ENCODE results near the gene IP6K2. TPM values are rescaled to one million over a fixed set of nuclear protein-coding genes. Genes with fewer than 3 reads are reported as not detected.
A peak's percentile ranks its signal among the peaks of the same experiment; 100 is the strongest.

The IP6K2 gene
- total and polyA plus RNA-seq, 10 of the 15 experiments (the other 5 are each of a cell fraction or from before 2014, with no cell fraction given): 25.8 to 95.9 (median 69.0) TPM

DNA sequence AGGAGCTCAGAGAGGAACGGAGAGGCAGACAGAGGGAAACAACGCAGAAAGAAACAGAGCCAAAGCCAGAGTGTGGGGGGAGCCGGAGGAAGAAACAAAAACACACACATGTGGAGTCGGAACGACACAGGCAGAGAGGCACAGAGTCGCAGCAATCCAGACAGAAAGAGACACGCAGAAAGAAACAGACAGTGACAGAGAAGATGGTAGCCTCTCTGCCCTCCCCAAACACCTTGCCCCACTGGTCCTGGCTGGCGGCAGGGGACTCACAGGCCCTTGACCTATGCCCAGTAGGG lies 33.0 kb downstream of the IP6K2 start:
- H3K27ac ChIP-seq (ENCODE audit: control insufficient read depth, insufficient read depth): peak overlapping the region; percentile 10; the same call in 1 of the 2 replicates
- peak overlapping the region; percentile 91 for H3K9ac ChIP-seq (ENCODE audit: control insufficient read depth, insufficient read depth, low read length)
- FAIRE-seq (no peak), DNase-seq (ENCODE audit: low read depth, low spot score) (no peak), ATAC-seq (no peak)
- H2AFZ ChIP-seq (ENCODE audit: control insufficient read depth, low read depth, low read length): no peak overlapping the region
- ChIA-PET CTCF (interaction anchor here (0.7 to 2.1 kb wide), 14 partner anchors 19 to 453 kb away, joined by 3 to 10 read pairs (median 4); partner anchors contain the start of genes CELSR3, IP6K2, QRICH1 and SLC26A6), POLR2A (interaction anchor here (0.8 to 1.4 kb wide), 2 partner anchors 14 to 338 kb away, joined by 3 read pairs; partner anchors contain the start of gene NDUFAF3), RAD21 (ENCODE audit: unreplicated experiment) (interaction anchor here (0.6 to 1.8 kb wide), 5 partner anchors 33 to 283 kb away, joined by 3 to 6 read pairs (median 4); partner anchors contain the start of gene IP6K2), SMC1A (ENCODE audit: uncharacterized antibody, unreplicated experiment) (interaction anchor here (0.8 to 1.5 kb wide), 6 partner anchors 21 to 283 kb away, joined by 3 to 4 read pairs (median 3); partner anchors contain the start of genes CELSR3 and SLC26A6)
- peak overlapping the region; percentile 79 for H3K4me2 ChIP-seq (ENCODE audit: control insufficient read depth, insufficient read depth)
- in situ Hi-C loops (cut with MboI): no loop called here
- peaks cover 15% of the 10 kb centered on the region for H3K4me1 ChIP-seq (ENCODE audit: control insufficient read depth, insufficient read depth, low read length)
- WGBS (ENCODE audit: insufficient coverage, insufficient replicate concordance, low lambda C conversion rate, missing lambda C conversion rate): 90% methylated on average over 8 of the region's 8 CpGs
- H3K79me2 ChIP-seq (ENCODE audit: control insufficient read depth, insufficient read depth, low read length): peaks cover 26% of the 10 kb centered on the region
- H3K36me3 ChIP-seq (ENCODE audit: control insufficient read depth in 2 of 2, insufficient read depth in 2 of 2, low read length in 1 of 2): peaks cover 21 to 30% of the 10 kb centered on the region in 2 experiments
- H4K20me1 ChIP-seq (ENCODE audit: control insufficient read depth, insufficient read depth): no peaks in the 10 kb centered on the region; the same call in 1 of the 2 replicates
- BruUV-seq (replicated peaks): no TSS peak
- H3K27me3 ChIP-seq (replicated peaks in 1 of 2; ENCODE audit: control insufficient read depth in 2 of 2, insufficient read depth in 2 of 2, low read length in 1 of 2): no peaks in the 10 kb centered on the region
- intact Hi-C loops (cut with micrococcal nuclease; ENCODE audit: unreplicated experiment): no loop called here
- H3K9me3 ChIP-seq (replicated peaks; ENCODE audit: control insufficient read depth, insufficient read depth, low read length): no peaks in the 10 kb centered on the region
- H3K4me3 ChIP-seq: peak overlapping the region; percentile 99
- TF ChIP-seq SKIL (IDR thresholded peaks at IDR 0.05; ENCODE audit: low read depth, poor library complexity, severe bottlenecking) (no peak), CBX5 (IDR thresholded peaks at IDR 0.05; ENCODE audit: low read depth) (no peak), MAX (IDR thresholded peaks at IDR 0.05; ENCODE audit: low read depth, low read length) (no peak), ZNF384 (IDR thresholded peaks at IDR 0.05; ENCODE audit: borderline replicate concordance, low read depth, low read length) (no peak), SPI1 (IDR thresholded peaks at IDR 0.05; ENCODE audit: borderline replicate concordance, insufficient read depth, low read depth, low read length) (no peak), NRF1 (conservative IDR thresholded peaks at IDR 0.05; ENCODE audit: low read depth, low read length) (no peak), NR2C2 (IDR thresholded peaks at IDR 0.05; ENCODE audit: borderline replicate concordance, control insufficient read depth, insufficient read length, low read depth) (no peak), STAT3 (IDR thresholded peaks at IDR 0.05; ENCODE audit: low read depth, low read length) (no peak), JUNB (IDR thresholded peaks at IDR 0.05) (no peak), ASH2L (IDR thresholded peaks at IDR 0.05; ENCODE audit: borderline replicate concordance, low read depth) (no peak), NFYB (IDR thresholded peaks at IDR 0.05; ENCODE audit: insufficient read depth, low read depth, low read length) (no peak), TAF1 (IDR thresholded peaks at IDR 0.05; ENCODE audit: borderline replicate concordance, low read depth, low read length) (no peak), SMAD1 (IDR thresholded peaks at IDR 0.05; ENCODE audit: low read depth, partially characterized antibody) (no peak), MEF2B (IDR thresholded peaks at IDR 0.05; ENCODE audit: partially characterized antibody, poor library complexity, severe bottlenecking) (no peak)
- TF ChIP-seq, protein P1, sequence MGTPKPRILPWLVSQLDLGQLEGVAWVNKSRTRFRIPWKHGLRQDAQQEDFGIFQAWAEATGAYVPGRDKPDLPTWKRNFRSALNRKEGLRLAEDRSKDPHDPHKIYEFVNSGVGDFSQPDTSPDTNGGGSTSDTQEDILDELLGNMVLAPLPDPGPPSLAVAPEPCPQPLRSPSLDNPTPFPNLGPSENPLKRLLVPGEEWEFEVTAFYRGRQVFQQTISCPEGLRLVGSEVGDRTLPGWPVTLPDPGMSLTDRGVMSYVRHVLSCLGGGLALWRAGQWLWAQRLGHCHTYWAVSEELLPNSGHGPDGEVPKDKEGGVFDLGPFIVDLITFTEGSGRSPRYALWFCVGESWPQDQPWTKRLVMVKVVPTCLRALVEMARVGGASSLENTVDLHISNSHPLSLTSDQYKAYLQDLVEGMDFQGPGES (IDR thresholded peaks at IDR 0.05): no peak
- TF ChIP-seq, protein P2, sequence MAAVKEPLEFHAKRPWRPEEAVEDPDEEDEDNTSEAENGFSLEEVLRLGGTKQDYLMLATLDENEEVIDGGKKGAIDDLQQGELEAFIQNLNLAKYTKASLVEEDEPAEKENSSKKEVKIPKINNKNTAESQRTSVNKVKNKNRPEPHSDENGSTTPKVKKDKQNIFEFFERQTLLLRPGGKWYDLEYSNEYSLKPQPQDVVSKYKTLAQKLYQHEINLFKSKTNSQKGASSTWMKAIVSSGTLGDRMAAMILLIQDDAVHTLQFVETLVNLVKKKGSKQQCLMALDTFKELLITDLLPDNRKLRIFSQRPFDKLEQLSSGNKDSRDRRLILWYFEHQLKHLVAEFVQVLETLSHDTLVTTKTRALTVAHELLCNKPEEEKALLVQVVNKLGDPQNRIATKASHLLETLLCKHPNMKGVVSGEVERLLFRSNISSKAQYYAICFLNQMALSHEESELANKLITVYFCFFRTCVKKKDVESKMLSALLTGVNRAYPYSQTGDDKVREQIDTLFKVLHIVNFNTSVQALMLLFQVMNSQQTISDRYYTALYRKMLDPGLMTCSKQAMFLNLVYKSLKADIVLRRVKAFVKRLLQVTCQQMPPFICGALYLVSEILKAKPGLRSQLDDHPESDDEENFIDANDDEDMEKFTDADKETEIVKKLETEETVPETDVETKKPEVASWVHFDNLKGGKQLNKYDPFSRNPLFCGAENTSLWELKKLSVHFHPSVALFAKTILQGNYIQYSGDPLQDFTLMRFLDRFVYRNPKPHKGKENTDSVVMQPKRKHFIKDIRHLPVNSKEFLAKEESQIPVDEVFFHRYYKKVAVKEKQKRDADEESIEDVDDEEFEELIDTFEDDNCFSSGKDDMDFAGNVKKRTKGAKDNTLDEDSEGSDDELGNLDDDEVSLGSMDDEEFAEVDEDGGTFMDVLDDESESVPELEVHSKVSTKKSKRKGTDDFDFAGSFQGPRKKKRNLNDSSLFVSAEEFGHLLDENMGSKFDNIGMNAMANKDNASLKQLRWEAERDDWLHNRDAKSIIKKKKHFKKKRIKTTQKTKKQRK (IDR thresholded peaks at IDR 0.05; ENCODE audit: low read depth, low read length): no peak

Measured in GM12878 (cell line).